HepG2 (cell line): Measurements from ENCODE around the gene LAMC3. TPM values are rescaled to one million over a fixed set of nuclear protein-coding genes. Genes with fewer than 3 reads are reported as not detected.

Experiments used
- ATAC-seq: fragments of 200-7000 bp; cut with Tn5 transposase; 3 replicates; pipeline ENCODE4 v1.9.1; 2020; ENCODE audit warnings: mild to moderate bottlenecking, moderate library complexity
- BruUV-seq: library from RNA; stranded (reverse); fragments of 400-500 nt; replicated peaks from 2 replicates; lab custom pipeline; 2021; lab: Mats Ljungman, UMichigan
- CTCF ChIA-PET: fragments of 300-600 bp; formaldehyde crosslinking; extraction: SDS; loops from one replicate; lab custom pipeline; 2021; ENCODE audit warnings: low total read pairs, inconsistent platforms, low intra/inter-chr PET ratio; lab: Yijun Ruan, JAX
- POLR2A ChIA-PET: fragments of 350-600 bp; sonication (Branson Sonifier 250); formaldehyde crosslinking; loops from one replicate; lab custom pipeline; 2020; ENCODE audit warnings: antibody characterized with exemption, inconsistent platforms; lab: Yijun Ruan, JAX
- DNase-seq: peaks from one replicate; pipeline ENCODE4 v3.0.0-alpha.2; 2015; ENCODE audit warnings: low spot score
- FAIRE-seq: peaks from 3 replicates; lab custom pipeline; 2011; peaks lifted over from hg19 to GRCh38; lab: Jason Lieb, UNC
- H2AFZ ChIP-seq: one replicate; pipeline ENCODE4 v1.6.1; 2011; ENCODE audit warnings: low read length, inconsistent platforms
- H3K27ac ChIP-seq: fragments of 300-600 bp; 3 replicates; pipeline ENCODE4 v1.8.0; 2011; ENCODE audit warnings: mixed run types, mild to moderate bottlenecking, mixed read lengths, low read length, inconsistent platforms; ENCODE audit not compliant: insufficient read depth; ENCODE audit errors: extremely low read length
- H3K27me3 ChIP-seq, 2 experiments: fragments of 200-600 bp in 1 of 2; 2 replicates in 1 of 2; 3 replicates in 1 of 2; pipeline versions ENCODE4 v1.6.0 to v1.8.0; 2011; ENCODE audit warnings: low read length in 2 of 2, mild to moderate bottlenecking in 2 of 2, moderate library complexity in 2 of 2, inconsistent platforms in 1 of 2; ENCODE audit not compliant: insufficient read depth in 2 of 2, control insufficient read depth in 1 of 2
- H3K36me3 ChIP-seq, 2 experiments: fragments of 200-600 bp in 1 of 2; replicated peaks in 1 of 2; 2 replicates in 1 of 2; 3 replicates in 1 of 2; pipeline versions ENCODE4 v1.5.1 to v1.8.0; 2011; ENCODE audit warnings: low read length in 2 of 2, inconsistent platforms in 1 of 2; ENCODE audit not compliant: insufficient read depth in 2 of 2, control insufficient read depth in 1 of 2
- H3K4me1 ChIP-seq: 2 replicates; pipeline ENCODE4 v1.5.1; 2012; ENCODE audit warnings: low read length, inconsistent platforms; ENCODE audit not compliant: insufficient read depth
- H3K4me2 ChIP-seq: 2 replicates; pipeline ENCODE4 v1.6.0; 2011; ENCODE audit warnings: low read depth, low read length, inconsistent platforms
- H3K4me3 ChIP-seq, 3 experiments: fragments of 200-600 bp in 1 of 3; sonication (generic), shearing (Covaris generic) in 1 of 3; replicated peaks in 1 of 3; 2 replicates each; pipeline ENCODE4 v1.5.1; 2011 to 2016; ENCODE audit warnings: low read length in 3 of 3, inconsistent platforms in 2 of 3, low read depth in 2 of 3, mild to moderate bottlenecking in 2 of 3, control low read depth in 1 of 3, mixed read lengths in 1 of 3; ENCODE audit not compliant: insufficient read depth in 1 of 3
- H3K79me2 ChIP-seq: one replicate; pipeline ENCODE4 v1.6.1; 2011; ENCODE audit warnings: low read length, inconsistent platforms; ENCODE audit not compliant: insufficient read depth
- H3K9ac ChIP-seq: 2 replicates; pipeline ENCODE4 v1.6.0; 2011; ENCODE audit warnings: mild to moderate bottlenecking, low read depth, low read length, inconsistent platforms; ENCODE audit not compliant: insufficient read depth
- H3K9me3 ChIP-seq: 2 replicates; pipeline ENCODE4 v1.5.1; 2012; ENCODE audit warnings: mild to moderate bottlenecking, low read length
- H4K20me1 ChIP-seq: 2 replicates; pipeline ENCODE4 v1.6.0; 2011; ENCODE audit warnings: inconsistent platforms, mild to moderate bottlenecking, low read length, moderate library complexity; ENCODE audit not compliant: insufficient read depth
- CEBPB ChIP-seq: IDR thresholded peaks from 2 replicates; pipeline ENCODE4 v1.6.1; 2011; ENCODE audit warnings: low read depth, low read length, improper control_type of control experiment, borderline replicate concordance
- HNF1B ChIP-seq: sonication (generic); formaldehyde crosslinking; IDR thresholded peaks from 2 replicates; pipeline ENCODE4 v1.5.1; 2020; ENCODE audit warnings: mild to moderate bottlenecking, moderate library complexity, missing genetic modification reagents
- UBTF ChIP-seq: sonication (generic); formaldehyde crosslinking; IDR thresholded peaks from 2 replicates; pipeline ENCODE4 v1.4.0; 2020; ENCODE audit warnings: mild to moderate bottlenecking, missing genetic modification reagents
- XBP1 ChIP-seq: sonication (generic); formaldehyde crosslinking; IDR thresholded peaks from 2 replicates; pipeline ENCODE4 v1.5.0; 2020; ENCODE audit warnings: missing genetic modification reagents
- ZBTB38 ChIP-seq: sonication (generic); formaldehyde crosslinking; IDR thresholded peaks from 2 replicates; pipeline ENCODE4 v1.5.1; 2020; ENCODE audit warnings: mild to moderate bottlenecking, missing genetic modification reagents
- ZNF629 ChIP-seq: sonication (generic); formaldehyde crosslinking; conservative IDR thresholded peaks from 2 replicates; pipeline ENCODE4 v1.5.0; 2020; ENCODE audit warnings: missing genetic modification reagents
- ZNF747 ChIP-seq: sonication (generic); formaldehyde crosslinking; IDR thresholded peaks from 2 replicates; pipeline ENCODE4 v1.8.1; 2023; ENCODE audit warnings: missing genetic modification reagents, mild to moderate bottlenecking, borderline replicate concordance
- ZNF773 ChIP-seq: sonication (generic); formaldehyde crosslinking; IDR thresholded peaks from 2 replicates; pipeline ENCODE4 v1.4.0; 2020; ENCODE audit warnings: missing genetic modification reagents, borderline replicate concordance
- WGBS: methylation state at CpG from one replicate; pipeline ENCODE4 v1.1.6; 2017; ENCODE audit warnings: low lambda C conversion rate; 5-methylcytosine and 5-hydroxymethylcytosine counted together
- in situ Hi-C: cut with HindIII; loops from 2 replicates; pipeline ENCODE4 v1.10.0; 2017; ENCODE audit warnings: low pct_unique_long_range_greater_than_20kb; ENCODE audit not compliant: extremely low pct_ligation_motif_present
- intact Hi-C: fragments of 100-400 bp; cut with micrococcal nuclease; formaldehyde crosslinking; loops from one replicate; pipeline ENCODE4 v1.10.0; 2022; ENCODE audit not compliant: unreplicated experiment
- polyA plus RNA-seq, 8 experiments: library from polyadenylated mRNA; depleted of rRNA in 3 of 8; stranded (reverse) in 7 of 8; unstranded in 1 of 8; fragments of >200 nt; fragmentation: Illumina TruSeq in 4 of 8; extraction: Trizol in 4 of 8; gene quantifications; 2 replicates each; pipeline versions ENCODE4 v1.2.1 to v1.2.3, GENCODE V29; 2011 to 2016; ENCODE audit warnings: low read depth in 4 of 8, missing spikeins in 1 of 8, mixed read lengths in 1 of 8; ENCODE audit not compliant: insufficient read depth in 1 of 8
- total RNA-seq, 5 experiments: library from RNA; depleted of rRNA; stranded (reverse); fragments of >200 nt; fragmentation: Illumina TruSeq; extraction: Trizol; gene quantifications; 2 replicates each; pipeline ENCODE4 v1.2.3, GENCODE V29; 2016; ENCODE audit warnings: low read depth in 1 of 5

The LAMC3 gene
- total and polyA plus RNA-seq, 2 of the 13 experiments (the other 11 are each of a cell fraction or from before 2014, with no cell fraction given), result 0.07 to 0.57 TPM

GRCh38 chr9:131104016-131104740 is 95.2 kb downstream of the LAMC3 start:
- FAIRE-seq, result no peak
- ChIA-PET POLR2A (no interaction called here), CTCF (no interaction called here)
- Histone ChIP-seq H3K27ac (no peak overlapping the region), H3K27me3 (no peaks in the 10 kb centered on the region), H3K4me3 (no peak overlapping the region), H3K9ac (no peak overlapping the region), H2AFZ (no peak overlapping the region), H3K79me2 (no peaks in the 10 kb centered on the region), H3K9me3 (no peaks in the 10 kb centered on the region), H3K4me1 (no peaks in the 10 kb centered on the region), H3K36me3 (no peaks in the 10 kb centered on the region), H3K4me2 (no peak overlapping the region), H4K20me1 (no peaks in the 10 kb centered on the region)
- TF ChIP-seq ZNF747 (no peak), CEBPB (peak; percentile 11; the same call in 1 of the 2 replicates), XBP1 (no peak), UBTF (CRISPR knock-in tag) (no peak), ZNF629 (peak; percentile 74), ZNF773 (CRISPR knock-in tag) (no peak), HNF1B (CRISPR knock-in tag) (no peak), ZBTB38 (CRISPR knock-in tag) (no peak)
- in situ Hi-C loops, result no loop called here
- intact Hi-C loops, result no loop called here
- DNase-seq, result no peak
- no TSS peak for BruUV-seq
- ATAC-seq, result no peak
- WGBS, result 94% methylated on average over 4 of the region's 5 CpGs
